IMR-90 (cell line): ENCODE measurements around the gene KRR1. TPM values are rescaled to one million over a fixed set of nuclear protein-coding genes. Genes with fewer than 3 reads are reported as not detected.
A peak's percentile ranks its signal among the peaks of the same experiment; 100 is the strongest.

ENCODE experiments used
- ATAC-seq: fragments of 200-7000 bp; cut with Tn5 transposase; 2 replicates; pipeline ENCODE4 v1.9.1; 2020; ENCODE audit warnings: low read depth, mild to moderate bottlenecking, moderate library complexity
- BruUV-seq: library from RNA; stranded (reverse); fragments of 400-500 nt; replicated peaks from 2 replicates; lab custom pipeline; 2021; lab: Mats Ljungman, UMichigan
- CTCF ChIA-PET: fragments of 300-600 bp; formaldehyde crosslinking; extraction: SDS; loops from one replicate; lab custom pipeline; 2021; ENCODE audit warnings: antibody characterized with exemption; lab: Yijun Ruan, JAX
- POLR2A ChIA-PET: fragments of 300-600 bp; sonication (Branson Sonifier 250); formaldehyde crosslinking; loops from one replicate; lab custom pipeline; 2022; ENCODE audit warnings: antibody characterized with exemption; ENCODE audit not compliant: unreplicated experiment; lab: Charles Lee
- DNase-seq: peaks from one replicate; pipeline ENCODE4 v3.0.0; 2013
- H2AFZ ChIP-seq: replicated peaks from 2 replicates; pipeline ENCODE3; 2013; ENCODE audit warnings: low read length, mild to moderate bottlenecking; ENCODE audit not compliant: poor library complexity
- H2AK5ac ChIP-seq: 2 replicates; pipeline ENCODE4 v1.6.1; 2013; ENCODE audit warnings: low read depth, low read length, inconsistent platforms
- H2AK9ac ChIP-seq: replicated peaks from 2 replicates; pipeline ENCODE3; 2013; ENCODE audit warnings: mild to moderate bottlenecking, low read depth, low read length, moderate library complexity; ENCODE audit not compliant: poor library complexity
- H2BK120ac ChIP-seq: 2 replicates; pipeline ENCODE4 v1.6.1; 2013; ENCODE audit warnings: low read depth, low read length, inconsistent platforms
- H2BK15ac ChIP-seq: 3 replicates; pipeline ENCODE4 v1.6.1; 2013; ENCODE audit warnings: low read depth, low read length, inconsistent platforms
- H2BK20ac ChIP-seq: 2 replicates; pipeline ENCODE4 v1.6.1; 2013; ENCODE audit warnings: low read depth, mild to moderate bottlenecking, inconsistent platforms, low read length, moderate library complexity
- H2BK5ac ChIP-seq: 2 replicates; pipeline ENCODE4 v1.6.1; 2013; ENCODE audit warnings: mild to moderate bottlenecking, low read depth, low read length, inconsistent platforms; ENCODE audit not compliant: poor library complexity, severe bottlenecking
- H3K14ac ChIP-seq: replicated peaks from 2 replicates; pipeline ENCODE4 v1.6.1; 2013; ENCODE audit warnings: low read depth, low read length, inconsistent platforms
- H3K18ac ChIP-seq: 2 replicates; pipeline ENCODE4 v1.6.1; 2013; ENCODE audit warnings: low read depth, low read length, control low read depth
- H3K23ac ChIP-seq: 2 replicates; pipeline ENCODE4 v1.6.1; 2013; ENCODE audit warnings: low read depth, low read length, inconsistent platforms
- H3K27ac ChIP-seq: 2 replicates; pipeline ENCODE4 v1.5.1; 2013; ENCODE audit warnings: mild to moderate bottlenecking, control low read depth, low read length; ENCODE audit not compliant: insufficient read depth
- H3K27me3 ChIP-seq: 2 replicates; pipeline ENCODE4 v1.6.1; 2013; ENCODE audit warnings: low read length; ENCODE audit not compliant: control insufficient read depth, insufficient read depth
- H3K36me3 ChIP-seq: 2 replicates; pipeline ENCODE4 v1.6.1; 2013; ENCODE audit warnings: low read length, mixed read lengths; ENCODE audit not compliant: control insufficient read depth, insufficient read depth
- H3K4ac ChIP-seq: 2 replicates; pipeline ENCODE4 v1.6.1; 2013; ENCODE audit warnings: low read depth, low read length, inconsistent platforms
- H3K4me1 ChIP-seq: 2 replicates; pipeline ENCODE4 v1.6.1; 2013; ENCODE audit warnings: low read length, mixed read lengths; ENCODE audit not compliant: control insufficient read depth, insufficient read depth
- H3K4me2 ChIP-seq: 2 replicates; pipeline ENCODE4 v1.6.1; 2013; ENCODE audit warnings: low read depth, mild to moderate bottlenecking, control low read depth, low read length, moderate library complexity
- H3K4me3 ChIP-seq: 2 replicates; pipeline ENCODE4 v1.5.1; 2013; ENCODE audit warnings: low read depth, mild to moderate bottlenecking, control low read depth, low read length, moderate library complexity; ENCODE audit not compliant: insufficient read depth
- H3K56ac ChIP-seq: 2 replicates; pipeline ENCODE4 v1.6.1; 2013; ENCODE audit warnings: low read length, inconsistent platforms; ENCODE audit not compliant: insufficient read depth; ENCODE audit errors: extremely low read depth
- H3K79me1 ChIP-seq, 2 experiments: 2 replicates each; pipeline ENCODE4 v1.6.1; 2013; ENCODE audit warnings: low read length in 2 of 2, inconsistent platforms in 1 of 2, low read depth in 1 of 2
- H3K9ac ChIP-seq: 2 replicates; pipeline ENCODE4 v1.6.1; 2013; ENCODE audit warnings: low read depth, low read length, control low read depth
- H3K9me1 ChIP-seq: 2 replicates; pipeline ENCODE4 v1.6.1; 2013; ENCODE audit warnings: low read length, inconsistent platforms; ENCODE audit not compliant: insufficient read depth
- H3K9me3 ChIP-seq: 2 replicates; pipeline ENCODE4 v1.6.1; 2013; ENCODE audit warnings: low read length; ENCODE audit not compliant: control insufficient read depth, insufficient read depth
- H4K20me1 ChIP-seq: 2 replicates; pipeline ENCODE4 v1.6.1; 2013; ENCODE audit warnings: low read length, inconsistent platforms; ENCODE audit not compliant: insufficient read depth
- H4K5ac ChIP-seq: 2 replicates; pipeline ENCODE4 v1.6.1; 2013; ENCODE audit warnings: mild to moderate bottlenecking, low read depth, low read length, control low read depth
- H4K8ac ChIP-seq, 2 experiments: 2 replicates each; pipeline ENCODE4 v1.6.1; 2013; ENCODE audit warnings: low read depth in 2 of 2, low read length in 2 of 2, control low read depth in 1 of 2, inconsistent platforms in 1 of 2
- H4K91ac ChIP-seq: 2 replicates; pipeline ENCODE4 v1.6.1; 2013; ENCODE audit warnings: low read depth, low read length, inconsistent platforms; ENCODE audit not compliant: insufficient read depth
- BHLHE40 ChIP-seq: fragments of 150-350 bp; IDR thresholded peaks from 2 replicates; pipeline ENCODE4 v1.6.1; 2016; ENCODE audit warnings: mild to moderate bottlenecking, low read depth, low read length
- CHD1 ChIP-seq: IDR thresholded peaks from 2 replicates; pipeline ENCODE4 v1.6.1; 2012; ENCODE audit warnings: low read depth, low read length, improper control_type of control experiment
- CTCF ChIP-seq: conservative IDR thresholded peaks from 2 replicates; pipeline ENCODE4 v1.5.1; 2012; ENCODE audit warnings: mild to moderate bottlenecking, low read depth, low read length, improper control_type of control experiment
- FOS ChIP-seq: fragments of 150-350 bp; IDR thresholded peaks from 2 replicates; pipeline ENCODE4 v1.6.1; 2016; ENCODE audit warnings: low read depth, low read length
- MAFK ChIP-seq: IDR thresholded peaks from 2 replicates; pipeline ENCODE4 v1.6.1; 2012; ENCODE audit warnings: low read depth, low read length, improper control_type of control experiment
- MAZ ChIP-seq: IDR thresholded peaks from 2 replicates; pipeline ENCODE4 v1.6.1; 2012; ENCODE audit warnings: low read depth, mild to moderate bottlenecking, low read length, improper control_type of control experiment, moderate library complexity, borderline replicate concordance
- MXI1 ChIP-seq: IDR thresholded peaks from 2 replicates; pipeline ENCODE4 v1.6.1; 2012; ENCODE audit warnings: low read depth, mild to moderate bottlenecking, low read length, moderate library complexity, borderline replicate concordance
- NFE2L2 ChIP-seq: fragments of 150-350 bp; IDR thresholded peaks from 2 replicates; pipeline ENCODE4 v1.6.1; 2016; ENCODE audit warnings: low read depth, mild to moderate bottlenecking, low read length
- RAD21 ChIP-seq: IDR thresholded peaks from 2 replicates; pipeline ENCODE4 v1.6.1; 2012; ENCODE audit warnings: low read length, improper control_type of control experiment
- RFX5 ChIP-seq: IDR thresholded peaks from 2 replicates; pipeline ENCODE4 v1.8.0; 2012; ENCODE audit warnings: low read depth, mild to moderate bottlenecking, low read length, moderate library complexity
- WGBS, 2 experiments: methylation state at CpG; one replicate each; pipeline versions ENCODE4 v1.1.5 to v1.1.7; 2013; ENCODE audit warnings: missing lambda C conversion rate in 2 of 2; ENCODE audit not compliant: insufficient read length in 1 of 2; ENCODE audit errors: extremely low coverage in 2 of 2; 5-methylcytosine and 5-hydroxymethylcytosine counted together
- dilution Hi-C: fragments of 300-500 bp; cut with HindIII; formaldehyde crosslinking; loops from one replicate; pipeline ENCODE4 v1.14.3; 2018; ENCODE audit warnings: low sequenced_read_pairs; ENCODE audit not compliant: unreplicated experiment
- in situ Hi-C: fragments of 300-500 bp; cut with MboI; formaldehyde crosslinking; loops from 3 replicates; pipeline ENCODE4 v1.14.3; 2019; ENCODE audit warnings: low sequenced_read_pairs, inconsistent platforms, mixed read lengths
- intact Hi-C: fragments of 100-400 bp; cut with micrococcal nuclease; formaldehyde crosslinking; loops from 2 replicates; pipeline ENCODE4 v1.10.0; 2022
- polyA plus RNA-seq, 3 experiments: library from polyadenylated mRNA; depleted of rRNA; stranded (reverse); fragments of >200 nt; gene quantifications; 2 replicates each; pipeline ENCODE4 v1.2.3, GENCODE V29; 2012; ENCODE audit warnings: low replicate concordance in 1 of 3
- total RNA-seq: library from RNA; depleted of rRNA; stranded (reverse); fragments of >200 nt; gene quantifications from 2 replicates; pipeline ENCODE4 v1.2.3, GENCODE V29; 2012
- TF ChIP-seq, protein P1 (sequence below): fragments of 150-350 bp; IDR thresholded peaks from 2 replicates; pipeline ENCODE4 v1.6.1; 2017; ENCODE audit warnings: mild to moderate bottlenecking, antibody characterized with exemption, low read length, low read depth

KRR1 gene
- total and polyA plus RNA-seq, 2 of the 4 experiments (the other 2 are of a cell fraction): 18.3 to 31.4 TPM

DNA sequence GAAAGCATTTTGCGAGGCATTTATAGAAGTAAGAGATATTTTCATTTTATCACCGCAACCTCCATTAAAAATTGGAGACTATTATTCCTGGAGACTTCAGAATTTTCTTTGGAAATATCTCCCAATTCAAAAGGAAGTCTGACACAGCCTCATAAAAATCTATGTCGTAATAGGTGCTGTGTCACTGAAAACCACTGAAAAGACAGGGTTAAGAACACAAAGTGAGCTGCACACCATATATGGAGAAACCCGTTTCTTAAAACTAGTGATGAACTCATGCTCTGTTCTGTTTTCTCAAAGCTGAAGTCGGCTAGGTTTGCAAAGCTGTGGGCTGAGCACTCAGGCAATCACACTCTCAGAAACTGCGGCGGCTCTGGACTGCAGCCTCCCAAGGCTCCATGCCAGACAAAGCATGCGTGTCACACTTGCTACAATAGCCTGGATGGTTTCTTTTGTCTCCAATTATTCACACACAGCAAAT, 30.9 kb downstream of the KRR1 start, which contains the start of gene GLIPR1 (continued):
- 0 out of 2 replicates have a peak, but pooled peaks have one; percentile 76 for TF ChIP-seq CHD1

- Histone ChIP-seq H3K4ac (peak overlapping the region; percentile 82), H4K20me1 (no peaks in the 10 kb centered on the region), H3K9ac (peak overlapping the region; percentile 49), H3K27ac (peak overlapping the region; percentile 94), H2AK9ac (no peak overlapping the region), H3K4me1 (peaks cover 15% of the 10 kb centered on the region), H2BK15ac (peak overlapping the region; percentile 84; the same call in 2 of the 3 replicates), H2AFZ (no peak overlapping the region), H3K18ac (peak overlapping the region; percentile 88), H3K79me1 (peaks cover 9 to 18% of the 10 kb centered on the region in 2 experiments; a peak in 3 of 4 replicates), H3K4me3 (peak overlapping the region; percentile 33; the same call in 1 of the 2 replicates), H4K8ac (peak overlapping the region; percentile 76 to 78), H3K36me3 (peaks cover 3% of the 10 kb centered on the region; the same call in 1 of the 2 replicates), H4K5ac (peak overlapping the region; percentile 89), H3K23ac (peak overlapping the region; percentile 68; the same call in 1 of the 2 replicates), H3K9me3 (no peaks in the 10 kb centered on the region), H3K56ac (peak overlapping the region; percentile 78), H3K4me2 (peak overlapping the region; percentile 79), H2BK120ac (peak overlapping the region; percentile 92), H3K9me1 (no peaks in the 10 kb centered on the region), H4K91ac (peak overlapping the region; percentile 77), H3K27me3 (no peaks in the 10 kb centered on the region), H2BK20ac (peak overlapping the region; percentile 96), H2AK5ac (peak overlapping the region; percentile 81), H2BK5ac (peak overlapping the region; percentile 97), H3K14ac (peak overlapping the region; percentile 47)
- in situ Hi-C loops: loop anchor here (10.0 kb wide), 1 partner anchor 95 kb away; no protein-coding TSS in a partner anchor
- no TSS peak for BruUV-seq
- ChIA-PET POLR2A (no interaction called here), CTCF (interaction anchor here (0.6 to 1.5 kb wide), 3 partner anchors 9 to 107 kb away, joined by 3 to 4 read pairs (median 3); no protein-coding TSS in a partner anchor)
- dilution Hi-C loops: no loop called here
- ATAC-seq: peak; percentile 18
- WGBS, 2 experiments: no CpG with 5 or more reads among the region's 2 CpGs
- intact Hi-C loops: loop anchor here (1.0 to 10.0 kb wide), 7 partner anchors 35 to 945 kb away; partner anchors contain the start of genes ATXN7L3B, CAPS2, GLIPR1L1 and GLIPR1L2
- DNase-seq: peak; percentile 81
- no peak for TF ChIP-seq BHLHE40
- TF ChIP-seq RFX5: no peak
- no peak for TF ChIP-seq FOS
- no peak for TF ChIP-seq NFE2L2
- TF ChIP-seq MXI1: no peak
- TF ChIP-seq MAFK: no peak
- TF ChIP-seq CTCF: no peak
- TF ChIP-seq MAZ: no peak
- TF ChIP-seq RAD21: no peak
- TF ChIP-seq CHD1: no peak
- TF ChIP-seq, protein P1, sequence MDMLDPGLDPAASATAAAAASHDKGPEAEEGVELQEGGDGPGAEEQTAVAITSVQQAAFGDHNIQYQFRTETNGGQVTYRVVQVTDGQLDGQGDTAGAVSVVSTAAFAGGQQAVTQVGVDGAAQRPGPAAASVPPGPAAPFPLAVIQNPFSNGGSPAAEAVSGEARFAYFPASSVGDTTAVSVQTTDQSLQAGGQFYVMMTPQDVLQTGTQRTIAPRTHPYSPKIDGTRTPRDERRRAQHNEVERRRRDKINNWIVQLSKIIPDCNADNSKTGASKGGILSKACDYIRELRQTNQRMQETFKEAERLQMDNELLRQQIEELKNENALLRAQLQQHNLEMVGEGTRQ: no peak
Observed at GRCh38 chr12:75479963-75480461, 31.4 kb downstream of the KRR1 start.
